GM18861 (cell line): ENCODE results near the gene MED7.
"Not testable (repeated sequence)": the region's sequence is repeated elsewhere in the genome, so short reads cannot be mapped to it uniquely, and the experiment has no call there.

Experiments
- ATAC-seq: cut with Tn5 transposase; IDR thresholded peaks from one replicate; pipeline ENCODE4 v1.9.1; 2021; ENCODE audit not compliant: unreplicated experiment

The MED7 gene, protein sequence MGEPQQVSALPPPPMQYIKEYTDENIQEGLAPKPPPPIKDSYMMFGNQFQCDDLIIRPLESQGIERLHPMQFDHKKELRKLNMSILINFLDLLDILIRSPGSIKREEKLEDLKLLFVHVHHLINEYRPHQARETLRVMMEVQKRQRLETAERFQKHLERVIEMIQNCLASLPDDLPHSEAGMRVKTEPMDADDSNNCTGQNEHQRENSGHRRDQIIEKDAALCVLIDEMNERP

DNA sequence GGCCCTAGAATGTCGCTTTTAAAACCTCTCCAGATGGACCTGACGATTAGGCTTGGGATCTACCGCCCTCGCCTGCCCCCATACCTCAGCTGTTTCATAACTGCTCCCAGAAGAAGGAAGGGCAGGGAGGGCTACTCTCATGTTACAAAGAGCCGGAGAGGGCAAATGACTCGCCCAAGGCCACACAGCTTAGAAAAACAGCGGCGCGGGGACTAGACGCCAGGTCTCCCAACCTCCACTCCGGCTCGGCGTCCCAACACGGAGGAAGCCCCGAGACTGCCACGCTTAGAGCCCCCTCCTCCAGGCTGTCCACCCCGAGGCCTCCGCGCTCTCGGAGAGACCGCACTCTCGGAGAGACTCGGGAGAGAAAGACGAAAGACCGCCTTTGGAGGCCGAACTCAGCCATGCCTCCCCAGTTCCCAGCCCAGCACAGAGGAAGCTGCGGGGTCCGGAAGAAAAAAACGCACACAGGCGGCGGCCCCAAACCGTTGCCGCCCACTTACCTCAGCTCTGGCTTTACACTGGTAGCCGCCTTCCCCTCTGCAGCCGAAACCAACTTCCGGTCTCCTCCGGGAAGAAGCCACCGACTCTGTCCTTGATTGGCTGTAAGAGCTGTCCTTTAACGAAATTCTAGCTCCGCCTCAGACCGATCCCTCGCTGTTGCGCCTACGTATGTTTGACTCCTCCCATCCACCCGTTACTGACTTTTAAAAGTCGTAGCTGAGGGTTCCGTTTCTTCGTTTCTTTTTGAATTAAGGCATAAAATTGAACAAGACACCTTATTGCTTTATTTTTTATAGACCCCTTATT lies at the start of gene MED7:
Gene MED7, minus strand, starts transcription at position 549 of the 810 bp plus-strand sequence. CDS start 3,434 bp downstream, outside the sequence.
- ATAC-seq: peak; percentile 100

DNA sequence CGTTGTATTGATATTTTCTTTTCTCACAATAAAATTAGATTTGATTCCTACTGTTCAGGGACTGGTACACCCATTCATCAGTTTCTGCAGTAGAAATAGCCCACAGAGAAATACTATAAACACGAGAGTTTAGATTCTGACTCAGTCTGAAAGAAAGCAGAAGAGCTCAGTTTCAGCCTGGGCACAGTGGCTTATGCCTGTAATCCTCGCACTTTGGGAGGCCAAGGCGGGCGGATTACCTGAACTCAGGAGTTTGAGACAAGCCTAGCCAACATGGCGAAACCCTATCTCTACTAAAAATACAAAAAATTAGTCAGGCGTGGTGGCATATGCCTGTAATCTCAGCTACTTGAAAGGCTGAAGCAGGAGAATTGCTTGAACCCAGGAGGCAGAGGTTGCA lies 46.6 kb upstream of the MED7 start:
- peak; percentile 88 for ATAC-seq

DNA sequence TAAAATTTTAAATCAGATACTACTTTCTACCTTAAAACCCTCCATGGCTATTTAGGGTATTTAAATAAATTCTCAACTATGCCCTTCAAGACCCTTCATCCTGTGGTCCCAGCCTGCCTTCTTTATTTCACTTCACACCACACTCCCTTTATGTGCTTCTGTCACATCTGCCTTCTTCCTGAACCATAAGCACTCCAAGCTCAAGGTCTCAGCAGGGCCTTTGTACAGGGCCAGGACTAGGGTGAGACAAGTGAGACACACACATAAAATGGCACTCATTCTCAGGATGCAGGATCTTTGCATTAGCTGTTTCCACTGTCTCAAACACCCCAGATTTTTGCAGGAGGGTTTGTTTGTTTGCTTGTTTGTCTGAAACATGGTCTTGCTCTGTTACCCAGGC lies 45.6 kb upstream of the MED7 start:
- no peak for ATAC-seq

DNA sequence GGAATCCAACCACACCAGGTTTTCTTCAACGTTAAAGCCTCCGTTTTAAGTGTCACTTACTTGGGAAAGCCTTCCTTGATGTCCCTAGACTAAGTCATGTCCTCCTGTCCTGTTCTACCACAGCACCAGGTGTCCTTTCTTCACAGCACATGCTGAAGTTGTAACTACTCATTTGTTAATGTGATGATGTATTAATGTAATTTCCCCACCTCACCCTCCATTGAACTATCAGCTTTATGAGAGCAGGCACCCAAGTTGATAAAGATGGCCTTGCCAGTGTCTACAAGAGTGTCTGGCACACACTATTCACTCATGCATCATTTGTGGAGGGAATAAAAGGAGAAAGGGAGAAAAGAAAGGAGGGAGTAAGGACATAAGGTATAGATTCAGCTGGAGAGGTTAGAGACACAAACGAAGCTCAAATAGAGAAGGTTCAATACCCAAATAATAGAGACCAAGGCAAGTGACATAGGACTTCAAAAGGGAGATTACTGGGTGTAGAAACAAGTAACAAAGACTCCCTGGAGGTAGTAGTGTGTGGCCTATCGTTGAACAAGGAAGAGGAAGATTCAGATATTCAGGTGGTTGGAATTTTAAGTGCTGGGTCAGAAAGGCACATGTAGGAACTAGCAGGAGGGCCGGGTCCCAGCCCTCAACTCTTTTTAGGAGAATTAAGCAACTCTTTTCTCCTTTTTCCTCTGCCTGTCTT lies 44.5 kb upstream of the MED7 start:
- ATAC-seq: no peak

DNA sequence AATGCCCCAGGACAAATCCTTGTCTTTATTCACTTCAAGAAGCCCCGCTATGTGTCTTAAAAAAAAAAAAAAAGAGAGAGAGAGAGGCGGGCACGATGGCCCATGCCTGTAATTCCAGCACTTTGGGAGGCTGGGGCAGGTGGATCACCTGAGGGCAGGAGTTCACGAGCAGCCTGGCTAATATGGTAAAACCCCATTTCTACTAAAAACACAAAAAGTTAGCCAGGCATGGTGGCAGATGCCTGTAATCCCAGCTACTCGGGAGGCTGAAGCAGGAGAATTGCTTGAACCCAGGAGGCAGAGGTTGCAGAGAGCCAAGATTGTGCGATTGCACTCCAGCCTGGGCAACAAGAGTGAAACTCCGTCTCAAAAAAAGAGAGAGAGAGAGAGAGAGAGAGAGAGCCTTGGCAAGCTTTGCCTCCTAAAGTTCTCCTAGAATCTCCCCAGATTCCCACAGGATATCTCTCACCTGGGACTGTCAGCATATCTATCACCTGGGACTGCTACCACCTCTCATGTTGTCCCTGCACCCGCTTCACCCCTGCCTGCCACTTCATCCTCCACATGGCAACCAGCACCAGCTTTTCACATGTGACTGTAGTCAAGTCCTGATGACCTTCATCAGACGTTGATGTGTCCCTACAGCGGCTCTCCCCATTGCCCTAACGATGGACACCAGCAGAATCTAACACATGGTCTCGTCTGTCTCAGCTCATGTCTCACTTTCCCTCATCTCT lies 43.8 kb upstream of the MED7 start:
- no peak for ATAC-seq

DNA sequence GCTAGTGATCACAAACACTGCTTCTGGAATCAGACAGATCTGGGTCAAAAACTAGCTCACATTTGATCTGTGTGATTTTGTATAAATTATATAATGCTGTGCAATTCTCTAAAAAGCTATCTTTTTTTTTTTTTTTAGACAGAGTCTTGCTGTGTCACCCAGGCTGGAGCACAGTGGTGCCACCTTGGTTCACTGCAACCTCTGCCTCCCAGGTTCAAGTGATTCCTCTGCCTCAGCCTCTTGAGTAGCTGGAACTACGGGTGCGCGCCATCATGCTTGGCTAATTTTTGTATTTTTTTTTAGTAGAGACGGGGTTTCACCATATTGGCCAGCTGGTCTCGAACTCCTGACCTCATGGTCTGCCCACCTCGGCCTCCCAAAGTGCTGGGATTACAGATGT lies 42.5 kb upstream of the MED7 start:
- ATAC-seq: not testable (repeated sequence)

DNA sequence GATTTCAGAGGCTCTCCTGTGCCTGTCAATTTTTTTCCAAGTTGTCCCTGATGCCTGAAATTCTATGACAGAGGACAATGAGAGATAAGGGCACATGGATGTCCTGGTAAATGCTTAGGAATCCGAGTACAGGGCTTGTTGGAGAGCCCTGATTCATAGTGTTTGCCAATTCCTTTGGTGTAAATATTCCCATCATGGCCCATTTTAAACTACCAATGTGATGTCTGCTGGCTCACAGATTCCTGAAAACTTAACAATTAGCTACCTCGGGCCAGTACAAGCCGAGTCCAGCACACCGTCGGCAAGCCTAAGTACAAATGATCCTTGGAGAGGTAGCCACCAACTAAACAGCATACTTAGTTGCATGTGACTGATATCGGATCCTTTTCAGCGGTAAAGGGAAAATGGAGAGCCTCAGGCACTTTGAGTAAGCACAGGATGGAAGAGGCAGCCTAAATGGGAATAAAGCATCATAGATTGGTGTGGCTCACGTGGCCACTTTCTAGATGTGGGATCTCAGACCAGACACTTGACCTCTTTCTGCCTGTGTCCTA lies 41.5 kb upstream of the MED7 start:
- no peak for ATAC-seq

DNA sequence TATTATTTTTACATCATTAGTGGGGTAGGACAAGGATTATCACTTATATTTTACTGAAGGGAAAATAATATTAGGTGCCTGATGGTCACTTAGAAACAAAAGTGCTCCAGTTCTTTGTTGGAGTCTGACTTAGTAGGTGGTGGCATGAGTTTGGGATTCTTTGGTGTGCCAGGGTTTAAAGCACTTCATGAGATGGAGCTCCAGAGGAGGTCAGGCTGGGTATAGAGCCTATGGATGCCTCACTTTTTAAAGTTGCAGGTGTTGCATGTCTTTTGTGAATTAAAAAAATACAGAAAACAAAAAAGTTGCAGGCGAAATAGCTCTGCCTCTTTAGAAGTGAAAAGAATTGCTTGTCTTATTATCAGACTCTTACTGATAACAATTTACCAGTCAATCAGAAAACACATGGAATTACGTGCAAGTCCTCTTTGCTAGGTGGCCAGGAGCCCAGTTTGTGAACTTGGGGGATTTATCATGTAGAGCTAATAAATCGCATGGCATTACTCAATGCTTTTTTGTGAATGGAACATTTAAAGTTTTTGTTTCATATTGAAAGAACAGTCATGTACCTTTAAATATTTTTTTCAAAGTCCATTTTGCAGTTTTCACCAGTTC lies 39.6 kb upstream of the MED7 start:
- no peak for ATAC-seq

DNA sequence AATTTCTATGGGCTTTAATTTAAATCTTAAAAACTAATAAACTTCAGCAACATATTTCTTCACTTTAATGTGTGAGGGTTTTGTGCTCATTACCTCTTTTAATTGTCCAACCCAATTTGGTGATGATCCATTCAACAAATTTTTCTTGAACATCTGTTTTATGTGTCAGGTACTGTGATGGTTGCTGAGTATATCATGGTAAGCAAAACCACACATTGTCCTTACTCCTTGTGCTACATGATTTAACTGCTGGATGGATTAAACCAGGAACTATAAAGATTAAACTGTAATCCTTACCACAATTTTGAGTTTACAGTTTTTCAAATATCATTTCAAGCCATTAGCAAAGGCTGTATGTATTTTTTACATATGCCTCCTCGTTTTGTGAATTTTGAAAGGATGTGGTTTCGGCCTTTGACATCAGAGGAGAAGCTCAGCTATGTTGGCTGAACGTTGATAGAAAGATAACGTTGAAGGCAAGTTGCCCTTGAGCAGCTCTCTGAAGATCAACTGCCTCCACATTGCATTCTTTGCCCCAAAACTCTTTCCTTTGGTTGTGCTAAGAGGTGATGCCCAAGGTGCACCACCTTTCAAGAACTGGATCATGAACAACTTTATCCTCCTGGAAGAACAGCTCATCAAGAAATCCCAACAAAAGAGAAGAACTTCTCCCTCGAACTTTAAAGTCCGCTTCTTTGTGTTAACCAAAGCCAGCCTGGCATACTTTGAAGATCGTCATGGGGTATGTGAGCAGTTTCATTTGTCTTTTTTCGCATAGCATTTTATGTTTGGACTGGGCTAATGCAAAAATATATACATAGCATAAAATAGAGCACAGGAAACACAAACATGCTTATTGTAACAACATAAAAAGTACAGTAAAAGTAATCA lies 38.0 kb upstream of the MED7 start, which contains the start of gene ITK:
Gene ITK, plus strand, starts transcription at position 467 of the 891 bp plus-strand sequence. Its CDS starts 138 bp downstream, at position 605.
- ATAC-seq: no peak

DNA sequence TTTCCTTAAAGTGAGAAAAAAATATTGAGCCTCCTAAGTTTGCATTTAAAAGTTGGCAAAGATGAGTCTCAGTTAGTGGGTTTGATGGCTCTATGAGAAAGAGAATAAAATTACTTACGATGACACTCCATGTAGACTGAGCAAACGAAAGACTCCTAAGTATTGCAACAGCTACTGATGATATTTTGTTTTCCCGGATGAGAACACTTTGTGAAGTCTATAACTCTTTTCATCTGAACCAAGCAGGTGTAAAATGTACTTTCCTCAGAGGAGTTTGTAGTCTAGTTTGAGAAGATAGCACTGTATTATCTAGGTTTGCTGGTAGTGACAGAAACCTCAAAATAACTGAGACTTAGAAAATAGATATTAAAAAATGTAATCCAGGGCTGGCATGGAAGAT lies 36.3 kb upstream of the MED7 start:
- no peak for ATAC-seq

DNA sequence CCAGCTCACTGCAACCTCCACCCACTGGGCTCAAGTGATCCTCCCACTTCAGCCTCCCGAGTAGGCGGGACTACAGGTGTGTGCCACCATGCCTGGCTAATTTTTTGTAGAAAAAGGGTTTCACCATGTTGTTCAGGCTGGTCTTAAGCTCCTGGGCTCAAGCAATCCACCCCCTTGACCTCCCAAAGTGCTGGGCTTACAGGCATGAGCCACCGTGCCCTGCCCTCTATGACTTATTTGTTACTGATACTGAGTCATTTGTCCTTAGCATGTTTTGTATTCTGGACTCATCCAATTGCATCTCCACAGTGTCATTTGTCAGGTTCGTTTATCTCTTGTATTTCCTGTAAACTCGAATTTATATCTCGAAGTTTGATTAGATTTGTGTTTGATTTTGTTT lies 35.3 kb upstream of the MED7 start:
- ATAC-seq: no peak

DNA sequence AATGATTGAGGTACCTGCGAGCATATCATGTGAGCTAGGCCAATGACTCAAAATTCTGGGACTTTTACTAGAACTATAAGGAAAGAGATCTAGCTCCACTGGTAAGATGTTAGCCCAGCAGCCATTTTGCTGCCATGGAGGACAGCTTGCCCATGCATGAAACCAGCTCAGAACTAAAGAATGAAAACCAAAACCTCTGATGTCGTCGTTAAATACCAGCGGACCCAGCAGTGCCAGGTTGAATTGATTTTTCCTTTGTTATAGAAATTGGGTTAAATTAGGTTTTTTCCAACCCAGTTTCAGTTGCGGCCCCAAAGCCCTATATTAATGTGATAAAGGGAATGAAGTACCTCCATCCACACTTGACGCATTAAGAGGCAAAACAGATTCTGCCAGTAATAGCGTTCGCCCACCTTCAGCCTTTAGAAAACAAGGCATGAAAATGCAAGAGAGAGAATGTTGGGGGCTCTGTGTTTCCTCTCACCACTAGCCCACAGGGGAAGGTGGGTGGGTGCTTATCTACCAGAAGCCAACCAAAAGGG lies 32.5 kb upstream of the MED7 start:
- no peak for ATAC-seq

DNA sequence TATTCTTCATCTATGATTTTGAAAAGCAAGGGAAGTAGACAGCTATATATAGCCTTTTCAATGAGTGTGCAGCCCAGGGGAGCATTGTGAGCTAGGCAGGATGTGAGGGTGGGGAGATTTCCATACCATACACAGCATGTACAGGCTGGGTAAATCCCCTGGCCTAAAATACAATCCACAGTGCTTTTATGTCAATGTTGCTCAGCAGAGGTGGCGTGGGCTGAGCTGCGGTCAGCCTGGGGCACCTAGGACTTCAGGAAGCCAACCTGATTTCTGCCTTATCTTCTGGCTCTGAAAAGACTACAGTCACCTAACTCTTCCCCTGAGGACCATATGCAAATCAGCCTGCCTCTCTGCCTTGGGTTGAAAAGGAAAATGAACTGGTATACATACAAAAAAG lies 29.7 kb upstream of the MED7 start:
- peak; percentile 99 for ATAC-seq

DNA sequence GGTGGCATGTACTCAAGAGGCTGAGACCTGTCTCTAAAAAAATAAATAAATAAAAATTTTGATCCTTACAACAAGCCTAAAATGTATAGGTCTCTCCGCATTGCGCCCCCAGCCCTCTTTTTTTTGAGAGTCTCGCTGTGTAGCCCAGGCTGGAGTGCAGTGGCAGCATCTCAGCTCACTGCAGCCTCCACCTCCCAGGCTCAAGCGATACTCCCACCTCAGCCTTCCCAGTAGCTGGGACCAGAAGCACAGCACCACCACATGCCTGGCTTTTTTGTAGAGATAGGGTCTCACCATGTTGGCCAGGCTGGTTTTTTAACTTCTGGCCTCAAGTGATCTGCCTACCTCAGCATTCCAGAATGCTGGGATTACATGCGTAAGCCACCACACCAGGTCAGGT lies 25.6 kb upstream of the MED7 start:
- ATAC-seq: no peak

DNA sequence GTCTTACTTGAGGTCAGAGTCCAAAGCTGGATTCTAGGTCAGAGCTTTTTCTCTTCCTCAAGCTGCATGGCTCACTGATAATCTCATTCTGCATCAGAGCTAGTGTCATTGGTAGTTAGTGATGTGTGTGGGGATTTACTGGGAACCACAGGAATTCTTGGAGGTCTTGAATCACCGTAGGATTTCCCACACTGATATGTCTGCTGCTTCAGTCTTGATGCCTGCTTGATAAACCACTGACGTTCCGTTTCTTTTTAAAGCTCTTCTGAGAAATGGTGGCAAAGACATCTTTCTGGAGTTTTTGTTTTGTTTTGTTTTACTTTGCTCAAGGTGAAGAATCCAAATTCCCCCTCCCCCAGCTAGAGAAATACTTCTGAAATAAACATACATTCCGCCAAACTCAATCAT lies 24.6 kb upstream of the MED7 start:
- no peak for ATAC-seq

DNA sequence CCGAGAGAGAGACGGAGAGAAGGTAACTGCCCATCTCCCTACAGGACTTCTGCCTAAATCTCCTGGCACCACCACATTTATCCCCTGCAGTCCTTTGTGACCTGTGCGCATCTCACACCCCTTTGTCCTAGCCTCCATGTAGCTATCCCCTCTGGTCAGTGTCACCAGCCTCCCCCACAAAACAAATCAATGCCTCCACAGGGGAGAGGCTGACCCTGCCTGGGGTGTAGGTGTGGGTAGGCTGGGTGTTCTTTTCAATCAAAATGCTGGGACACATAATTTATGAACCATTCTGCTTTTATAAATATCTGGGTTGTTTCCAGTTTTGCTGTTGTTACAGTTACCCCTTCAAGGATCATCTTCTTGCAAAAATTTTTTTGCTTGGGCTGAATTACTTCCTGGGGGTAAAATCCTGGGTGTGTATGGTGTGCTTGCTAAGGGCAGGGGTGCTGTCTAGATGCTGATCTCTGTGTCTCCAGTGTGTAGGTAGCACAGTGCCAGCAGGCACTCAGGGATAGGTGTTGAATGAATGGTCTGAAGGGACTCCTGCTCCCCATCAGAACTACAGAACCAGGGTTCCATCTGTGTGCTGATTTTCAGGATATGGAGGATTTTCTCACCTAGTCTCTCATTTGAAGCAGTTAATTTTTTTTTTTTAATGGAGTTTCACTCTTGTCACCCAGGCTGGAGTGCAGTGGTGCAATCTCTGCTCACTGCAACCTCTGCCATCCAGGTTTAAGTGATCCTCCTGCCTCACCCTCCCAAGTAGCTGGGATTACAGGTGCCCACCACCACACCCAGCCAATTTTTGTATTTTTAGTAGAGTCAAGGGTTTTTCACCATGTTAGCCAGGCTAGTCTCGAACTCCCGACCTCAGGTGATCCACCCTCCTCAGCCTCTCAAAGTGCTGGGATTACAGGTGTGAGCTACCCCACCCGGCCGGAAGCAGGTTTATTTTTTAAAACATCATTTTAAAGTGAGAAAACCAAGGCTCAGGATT lies 23.8 kb upstream of the MED7 start, which contains the start of gene GARIN3:
Gene GARIN3, minus strand, starts transcription at position 51 of the 1,000 bp plus-strand sequence. CDS start 96 bp downstream, outside the sequence.
- no peak for ATAC-seq

DNA sequence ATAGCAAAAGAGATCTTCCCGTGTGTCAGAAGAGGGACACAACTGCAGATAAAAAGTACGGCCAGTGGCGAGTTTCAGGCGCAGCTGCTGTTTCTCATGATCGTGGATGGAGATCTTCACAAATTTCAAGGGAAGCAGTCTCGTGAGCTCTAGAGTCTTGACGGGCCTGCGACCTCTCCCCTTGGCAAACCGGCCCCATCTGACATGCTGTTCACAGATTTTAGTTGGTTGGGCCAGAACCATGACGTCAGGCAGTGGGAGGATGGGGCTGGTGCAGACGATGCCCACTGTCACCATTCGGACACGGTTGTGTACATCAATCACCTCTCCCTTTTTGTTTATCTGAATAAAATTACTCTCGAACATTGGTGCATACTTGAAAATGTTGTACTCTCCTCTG lies 23.0 kb upstream of the MED7 start:
- ATAC-seq: no peak

DNA sequence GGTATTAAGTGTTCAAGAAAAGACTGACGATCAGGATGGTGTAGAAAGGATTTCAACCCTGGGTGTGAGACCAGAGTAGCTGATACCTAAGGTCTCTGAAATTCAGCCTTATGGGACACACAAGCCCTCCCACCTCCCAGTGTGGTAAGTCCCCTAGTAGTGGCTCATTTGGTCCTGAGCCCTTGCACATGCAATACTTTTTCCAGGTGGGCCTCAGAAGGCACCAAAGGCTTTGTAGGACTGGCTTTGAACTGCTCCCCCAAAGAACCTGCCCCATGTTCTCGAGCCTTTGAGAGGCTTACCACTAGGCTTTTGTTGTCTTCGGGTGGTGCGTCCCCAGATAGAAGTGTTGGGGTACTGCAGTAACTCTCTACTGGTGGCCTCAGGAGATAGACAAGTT lies 22.6 kb upstream of the MED7 start:
- ATAC-seq: no peak
